Hematopoietic multipotent progenitor cell treated with erythropoietin and hydrocortisone succinate and interleukin-3 and kit ligand, for 8 days (in vitro differentiated cells): ENCODE data around the gene UBL4A.
A peak's percentile ranks its signal among the peaks of the same experiment; 100 is the strongest.

ENCODE experiments used
- DNase-seq: peaks from one replicate; pipeline ENCODE4 v3.0.0-alpha.2; 2015

Gene UBL4A

DNA sequence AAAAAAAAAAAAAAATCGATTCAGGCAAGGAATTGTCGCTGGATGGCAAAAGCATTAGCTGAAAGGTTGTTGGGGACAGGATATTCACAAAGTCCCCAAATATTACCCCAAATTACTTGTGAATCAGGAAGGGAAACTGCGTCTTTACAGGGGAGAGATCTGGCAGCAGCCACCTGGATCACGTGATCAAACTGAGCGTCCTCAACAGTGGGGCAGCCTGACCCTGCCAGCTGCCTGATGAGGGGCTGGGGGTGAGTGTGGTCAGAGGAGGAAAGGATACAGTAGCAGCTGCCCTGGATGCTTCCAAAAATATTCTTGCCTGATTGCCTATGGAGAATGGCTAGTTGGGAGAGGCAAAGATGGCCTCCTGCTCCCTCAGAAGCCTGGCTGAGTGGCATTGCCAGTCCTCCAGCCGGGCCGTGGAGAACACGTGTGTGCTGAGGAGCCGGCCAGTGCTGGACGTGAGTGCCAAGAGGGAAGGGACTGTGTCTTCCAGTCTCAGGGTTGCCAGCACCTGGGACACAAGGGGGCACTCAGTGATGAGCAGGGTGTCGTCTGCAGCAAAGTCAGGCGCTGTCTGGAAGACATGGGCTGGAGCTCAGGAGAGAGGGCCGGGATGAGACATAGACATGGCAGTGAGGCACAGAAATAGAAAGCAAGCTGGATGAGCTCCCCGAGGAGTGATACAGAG is 4.4 kb downstream of the UBL4A start:
- DNase-seq: no peak

DNA sequence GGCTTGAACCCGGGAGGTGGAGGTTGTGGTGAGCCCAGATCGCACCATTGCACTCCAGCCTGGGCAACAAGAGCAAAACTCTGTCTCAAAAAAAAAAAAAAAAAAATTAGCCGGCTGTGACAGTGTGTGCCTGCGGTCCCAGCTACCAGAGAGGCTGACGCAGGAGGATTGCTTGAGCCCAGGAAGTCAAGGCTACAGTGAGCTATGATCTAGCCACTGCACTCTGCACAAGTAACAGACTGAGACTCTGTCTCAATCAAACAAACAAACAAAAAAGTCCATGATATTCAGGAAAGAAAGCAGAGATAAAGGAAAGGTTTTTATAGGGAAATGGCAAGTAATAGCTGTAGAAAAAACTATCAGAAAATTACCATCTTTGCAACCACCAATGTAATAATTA is 5.2 kb downstream of the UBL4A start:
- no peak for DNase-seq

DNA sequence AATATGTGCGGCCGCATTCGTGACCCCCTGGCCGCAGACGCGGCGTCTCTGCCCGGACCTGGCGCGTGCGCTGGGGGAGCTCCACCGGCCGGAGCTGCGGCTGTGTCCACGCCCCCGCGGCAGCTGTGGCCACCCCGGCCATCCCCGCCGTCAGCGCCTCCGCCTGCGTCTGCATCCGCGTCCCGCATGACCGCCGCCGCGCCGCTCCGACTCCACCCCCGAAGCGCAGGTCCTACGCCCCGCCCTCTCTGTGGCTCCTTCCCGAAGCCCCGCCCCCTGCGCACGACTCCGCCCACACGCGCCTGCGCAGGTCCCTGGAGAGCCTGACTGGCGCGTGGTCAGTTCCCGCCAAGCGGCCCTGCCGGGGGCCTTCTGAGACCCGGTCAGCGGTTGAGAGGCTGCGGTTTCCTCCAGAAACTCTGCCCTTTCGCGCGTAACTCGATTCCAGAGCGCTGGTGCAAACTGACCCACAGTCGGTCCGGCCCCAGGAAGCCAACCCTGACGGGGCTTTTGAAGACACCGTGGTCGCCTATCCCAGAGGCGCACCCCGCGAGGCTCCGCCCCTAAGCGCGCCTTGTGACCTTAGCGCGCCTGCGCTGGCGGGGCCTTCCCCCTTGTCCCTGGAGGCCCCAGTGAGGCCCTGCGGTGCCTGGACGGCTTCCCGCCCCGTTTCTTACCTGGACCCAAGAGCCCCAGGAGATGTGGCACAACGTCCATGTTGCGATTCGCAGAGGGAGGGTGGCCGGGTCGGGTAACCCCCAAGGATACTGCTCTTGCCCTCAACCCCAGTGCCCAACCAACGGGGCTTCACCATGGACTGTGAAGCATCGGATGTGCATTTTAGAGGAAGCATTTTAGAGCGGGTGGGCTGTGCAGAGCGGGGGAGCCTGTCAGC is 7.4 kb downstream of the UBL4A start, which contains the start of gene LAGE3:
Gene LAGE3, minus strand, starts transcription at position 554 of the 895 bp plus-strand sequence. Its CDS starts 366 bp downstream, at position 188.
- DNase-seq: peak; percentile 89

DNA sequence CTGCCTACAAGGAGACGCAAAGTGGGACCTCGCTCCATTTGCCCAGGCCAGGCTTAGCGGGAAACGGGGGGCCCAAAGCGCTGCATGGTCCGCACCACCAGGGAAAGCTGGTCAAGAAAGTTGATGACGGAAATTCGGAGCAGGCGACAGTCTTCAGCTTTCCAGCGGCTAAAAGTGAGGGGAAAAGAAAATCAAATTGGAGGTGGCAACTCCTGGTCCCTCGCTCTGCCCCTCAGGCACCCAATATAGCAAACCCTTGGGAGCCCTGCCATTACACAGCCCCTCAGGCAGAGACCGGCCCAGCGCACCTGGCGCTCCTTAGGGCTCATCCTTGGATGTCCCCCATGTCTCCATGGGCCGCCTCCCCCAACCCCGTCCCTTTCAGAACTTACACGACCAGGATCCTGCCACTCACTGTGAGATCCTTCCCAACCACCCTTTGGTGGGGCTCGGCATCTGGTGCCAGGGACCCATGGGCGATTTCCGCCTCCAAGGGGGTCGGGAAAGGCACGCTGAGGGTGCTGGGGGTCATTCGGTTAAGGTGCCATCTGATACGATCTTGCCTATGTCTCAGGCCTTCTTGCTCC is 8.4 kb downstream of the UBL4A start:
- no peak for DNase-seq

DNA sequence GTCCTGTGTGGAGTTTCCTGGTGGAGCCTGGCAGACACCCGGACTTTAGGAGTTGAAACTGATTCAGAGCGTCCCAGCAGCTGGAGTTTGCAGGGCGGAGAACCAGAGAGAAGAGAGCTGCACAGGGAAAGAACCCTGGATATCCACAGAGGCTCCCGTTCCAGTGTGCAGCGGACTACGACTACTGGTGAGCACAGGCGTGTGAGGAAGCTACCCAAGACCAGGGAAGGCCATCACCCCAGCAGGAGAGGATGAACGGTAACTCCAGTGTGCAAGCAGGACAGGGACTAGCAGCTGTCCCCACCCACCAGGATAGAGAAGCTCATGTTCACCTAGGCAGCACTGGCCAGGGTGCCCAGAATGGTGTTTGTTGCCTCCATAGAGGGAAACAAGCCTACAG is 9.6 kb downstream of the UBL4A start:
- DNase-seq: no peak

DNA sequence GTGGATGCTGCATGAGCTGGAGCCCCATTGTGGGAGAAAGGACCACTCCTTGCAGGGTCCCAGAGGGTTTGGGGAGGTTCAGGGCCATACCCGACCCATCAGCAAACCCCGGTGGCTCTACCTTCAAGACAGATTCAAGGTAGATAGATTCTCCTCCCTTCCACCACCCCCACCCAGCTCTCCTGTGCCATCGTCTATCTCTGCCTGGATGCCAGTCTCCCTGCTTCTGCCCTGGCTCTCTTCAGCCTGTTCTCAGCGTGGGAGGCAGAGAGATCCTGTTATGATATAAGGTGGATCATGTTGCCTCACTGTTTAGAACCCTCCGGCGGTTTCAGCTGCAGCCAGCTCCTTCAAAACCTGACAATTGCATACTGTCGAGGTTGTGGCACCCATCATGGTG is 12.7 kb downstream of the UBL4A start:
- no peak for DNase-seq

DNA sequence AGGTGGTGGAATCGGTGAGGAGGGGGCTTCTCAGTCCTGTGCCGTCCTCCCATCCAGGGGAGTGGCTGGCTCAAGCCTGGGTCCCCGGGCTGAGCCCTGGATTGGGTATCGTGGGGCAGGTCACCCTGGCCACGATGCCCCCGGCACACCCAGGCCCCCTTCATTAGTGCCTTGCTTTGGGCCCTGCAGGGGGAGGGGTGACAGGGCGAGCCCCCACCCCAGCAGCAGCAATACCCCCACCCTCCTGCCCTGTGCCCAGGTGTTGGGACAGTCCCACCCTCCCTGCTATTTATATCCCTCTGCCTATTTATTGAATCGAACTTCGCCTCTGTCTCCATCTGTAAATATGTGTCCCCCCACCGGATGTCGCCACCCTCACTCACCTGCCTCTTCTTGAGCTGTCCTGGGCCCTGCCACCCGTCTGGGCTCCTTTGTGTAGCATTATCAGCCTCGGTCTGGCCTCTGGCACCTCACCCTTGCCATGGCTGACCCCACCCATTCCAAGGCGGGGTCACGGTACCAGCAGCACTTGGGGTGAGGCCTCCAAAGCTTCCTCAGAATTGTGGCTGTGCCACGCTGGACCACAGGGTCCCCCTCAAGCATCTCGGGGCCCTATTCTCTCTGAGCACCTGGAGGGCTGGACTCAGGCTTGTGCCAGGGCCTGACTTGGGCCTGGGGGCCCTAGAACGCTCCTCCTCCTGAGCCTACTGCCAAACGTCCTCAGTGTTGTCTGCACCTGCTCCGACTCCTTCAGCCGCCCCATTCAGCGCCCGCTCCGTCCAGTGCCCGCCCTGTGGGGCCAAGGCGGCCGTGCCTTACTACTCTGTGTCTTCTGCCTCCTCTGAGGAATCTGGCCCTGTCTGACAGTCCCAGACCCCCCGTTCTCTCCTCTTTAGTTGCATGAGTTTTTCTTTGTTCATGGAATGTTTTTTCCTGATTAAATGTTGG is 13.5 kb downstream of the UBL4A start:
- DNase-seq: peak; percentile 76

DNA sequence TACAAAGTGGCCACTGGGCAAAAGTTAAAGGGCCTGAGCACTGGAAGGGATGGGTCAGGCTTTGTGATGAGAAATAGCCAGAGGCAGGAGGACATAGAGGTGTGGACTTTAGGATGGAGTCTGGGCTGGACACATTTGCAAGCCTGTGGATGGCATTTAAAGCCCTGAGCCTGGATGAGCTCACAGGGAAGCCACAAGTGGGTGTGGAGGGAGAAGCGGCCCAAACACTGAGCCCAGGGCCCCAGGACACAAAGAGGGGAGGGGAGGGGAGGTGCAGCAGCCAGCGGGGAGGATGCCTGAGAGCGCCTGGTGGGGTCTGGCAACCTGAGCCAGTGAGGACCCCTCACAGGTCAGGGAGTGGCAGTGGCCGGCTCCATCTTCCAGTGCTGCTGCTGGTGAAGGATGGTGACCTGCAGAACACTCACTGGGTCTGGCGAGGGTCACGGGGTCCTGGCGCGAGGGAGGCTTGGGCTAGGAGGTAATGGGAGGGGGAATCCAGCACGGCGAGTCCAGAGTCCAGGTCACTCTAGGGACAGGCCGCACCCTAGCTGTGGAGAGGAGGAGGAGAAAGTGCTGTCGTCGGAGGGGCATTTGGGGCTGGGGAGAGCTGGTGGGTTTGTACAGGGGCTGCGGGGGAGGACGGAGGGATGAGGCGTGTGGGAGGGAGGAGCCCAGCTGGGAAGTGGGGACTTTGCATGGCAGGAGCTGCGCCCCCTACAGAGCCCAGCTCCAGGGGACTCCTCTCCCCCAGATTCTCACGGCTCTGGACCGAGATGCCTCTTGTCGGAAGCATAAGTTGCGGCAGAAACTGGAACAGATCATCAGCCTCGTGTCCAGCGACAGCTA is 14.4 kb downstream of the UBL4A start:
- DNase-seq: no peak

DNA sequence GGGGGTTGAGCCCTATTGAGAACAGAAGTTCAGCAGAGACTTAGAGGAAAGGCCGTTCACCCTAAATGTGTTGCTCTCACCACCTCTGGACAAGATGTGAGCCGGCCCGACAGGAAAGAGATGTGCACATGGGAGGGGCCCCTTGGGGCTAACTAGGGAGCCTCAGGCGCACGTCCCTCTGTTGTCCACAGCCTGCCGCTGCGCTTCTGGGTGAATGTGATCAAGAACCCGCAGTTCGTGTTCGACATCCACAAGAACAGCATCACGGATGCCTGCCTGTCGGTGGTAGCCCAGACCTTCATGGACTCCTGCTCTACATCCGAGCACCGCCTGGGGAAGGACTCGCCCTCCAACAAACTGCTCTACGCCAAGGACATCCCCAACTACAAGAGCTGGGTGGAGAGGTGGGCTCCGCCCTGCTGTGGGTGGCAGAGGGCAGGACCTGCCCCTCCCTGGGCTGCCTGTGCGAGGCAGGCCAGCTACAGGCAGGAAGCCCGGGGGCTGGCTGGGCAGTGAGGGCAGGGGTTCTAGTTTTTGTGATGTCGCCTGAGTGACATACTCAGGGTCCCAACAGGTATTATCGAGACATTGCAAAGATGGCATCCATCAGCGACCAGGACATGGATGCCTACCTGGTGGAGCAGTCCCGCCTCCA is 15.4 kb downstream of the UBL4A start:
- DNase-seq: peak; percentile 17

DNA sequence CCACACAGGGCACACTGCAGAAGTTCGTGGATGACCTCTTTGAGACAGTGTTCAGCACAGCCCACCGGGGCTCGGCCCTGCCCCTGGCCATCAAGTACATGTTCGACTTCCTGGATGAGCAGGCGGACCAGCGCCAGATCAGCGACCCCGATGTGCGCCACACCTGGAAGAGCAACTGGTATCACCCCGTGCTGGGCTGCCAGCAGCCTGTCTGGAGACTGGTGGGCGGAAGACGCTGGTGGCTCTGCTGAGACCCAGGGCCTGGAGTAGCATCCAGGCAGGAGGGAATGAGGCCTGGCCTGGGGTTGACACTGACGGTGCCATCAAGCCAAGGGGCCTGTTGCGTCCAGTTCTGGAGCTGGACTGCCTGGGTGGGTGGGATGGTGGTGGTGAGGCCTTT is 16.0 kb downstream of the UBL4A start:
- DNase-seq: no peak

DNA sequence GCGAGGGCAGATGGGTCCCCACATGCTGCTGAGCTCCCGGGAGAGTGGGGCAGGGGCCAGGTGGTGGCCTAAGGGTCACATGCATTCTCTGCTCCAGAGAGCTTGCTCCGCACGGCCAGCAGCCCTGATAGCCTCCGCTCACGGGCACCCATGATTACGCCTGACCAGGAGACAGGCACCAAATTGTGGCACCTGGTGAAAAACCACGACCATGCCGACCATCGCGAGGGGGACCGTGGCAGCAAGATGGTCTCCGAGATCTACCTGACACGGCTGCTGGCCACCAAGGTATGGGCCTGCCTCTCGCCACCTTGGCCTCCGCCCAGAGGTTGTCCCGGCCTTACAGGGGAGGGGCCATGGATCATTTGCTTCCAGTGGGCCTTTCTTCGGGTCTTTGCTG is 16.5 kb downstream of the UBL4A start:
- DNase-seq: no peak

DNA sequence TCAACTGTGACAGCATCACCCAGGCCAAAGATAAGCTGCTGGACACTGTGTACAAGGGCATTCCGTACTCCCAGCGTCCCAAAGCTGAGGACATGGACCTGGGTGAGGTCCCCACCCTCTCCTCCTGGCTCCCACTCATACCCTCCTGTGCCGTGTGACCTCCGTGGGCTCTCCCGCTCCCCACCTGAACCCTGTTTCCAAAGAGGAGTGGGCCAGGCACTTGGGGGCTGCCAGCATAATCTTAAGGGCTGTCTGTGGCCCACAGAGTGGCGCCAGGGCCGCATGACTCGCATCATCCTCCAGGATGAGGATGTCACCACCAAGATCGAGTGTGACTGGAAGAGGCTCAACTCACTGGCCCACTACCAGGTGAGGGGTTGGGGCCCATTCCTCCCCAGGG is 17.3 kb downstream of the UBL4A start:
- DNase-seq: no peak

DNA sequence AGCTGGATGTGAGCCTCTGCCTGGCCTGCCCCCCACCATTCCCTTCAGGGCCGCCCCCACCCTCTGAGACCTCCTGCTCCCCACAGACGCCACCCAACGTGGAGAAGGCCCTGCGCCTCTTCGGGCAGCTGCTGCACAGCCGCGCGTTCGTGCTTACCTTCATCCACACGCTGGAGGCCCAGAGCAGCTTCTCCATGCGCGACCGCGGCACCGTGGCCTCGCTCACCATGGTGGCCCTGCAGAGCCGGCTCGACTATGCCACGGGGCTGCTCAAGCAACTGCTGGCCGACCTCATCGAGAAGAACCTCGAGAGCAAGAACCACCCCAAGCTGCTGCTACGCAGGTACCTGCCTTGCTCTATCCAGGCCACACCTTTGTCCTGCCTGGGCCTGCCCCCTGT is 18.2 kb downstream of the UBL4A start:
- DNase-seq: no peak

DNA sequence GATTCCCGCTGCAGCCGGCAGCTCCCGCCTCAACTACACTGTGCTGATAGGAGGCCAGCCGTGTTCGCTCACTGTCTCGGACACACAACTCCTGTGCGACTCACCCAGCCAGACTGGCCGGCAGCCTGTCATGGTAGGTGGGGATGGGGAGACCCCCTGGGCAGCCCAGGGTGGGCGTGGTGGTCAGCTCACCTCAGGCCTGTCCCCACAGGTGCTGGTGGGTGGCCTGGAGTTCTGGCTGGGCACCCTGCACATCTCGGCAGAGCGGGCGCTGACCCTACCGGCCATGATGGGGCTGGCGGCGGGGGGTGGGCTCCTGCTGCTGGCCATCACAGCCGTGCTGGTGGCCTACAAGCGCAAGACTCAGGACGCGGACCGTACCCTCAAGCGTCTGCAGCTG is 18.9 kb downstream of the UBL4A start:
- no peak for DNase-seq

DNA sequence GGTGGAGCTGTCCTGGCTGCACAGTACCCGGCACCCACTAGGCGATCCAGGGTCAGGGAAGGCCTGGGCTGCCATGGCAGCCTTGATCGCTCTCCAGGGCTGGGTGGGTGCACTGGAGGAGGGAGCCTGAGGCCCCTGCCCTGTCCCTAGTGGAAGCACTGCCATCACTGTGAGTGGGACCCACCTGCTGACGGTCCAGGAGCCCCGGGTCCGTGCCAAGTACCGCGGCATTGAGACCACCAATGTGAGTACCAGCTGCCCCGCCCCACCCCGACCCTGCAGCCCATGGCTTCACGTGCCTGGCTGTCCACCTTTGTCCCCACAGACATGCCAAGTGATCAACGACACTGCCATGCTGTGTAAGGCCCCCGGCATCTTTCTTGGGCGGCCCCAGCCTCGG is 19.5 kb downstream of the UBL4A start:
- DNase-seq: no peak

DNA sequence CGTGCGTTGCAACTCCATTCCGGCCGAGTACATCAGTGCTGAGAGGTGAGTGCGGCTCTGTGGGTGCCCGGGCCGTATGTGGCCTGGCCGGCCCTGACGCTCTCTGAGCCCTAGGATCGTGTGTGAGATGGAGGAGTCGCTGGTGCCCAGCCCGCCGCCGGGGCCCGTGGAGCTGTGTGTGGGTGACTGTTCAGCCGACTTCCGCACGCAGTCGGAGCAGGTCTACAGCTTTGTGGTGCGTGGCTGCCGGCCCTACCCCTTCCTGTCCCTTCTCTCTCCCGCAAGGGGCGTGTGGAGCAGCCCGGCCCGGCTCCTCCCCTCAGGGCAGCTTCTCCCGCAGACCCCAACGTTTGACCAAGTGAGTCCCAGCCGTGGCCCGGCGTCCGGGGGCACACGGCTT is 20.4 kb downstream of the UBL4A start:
- no peak for DNase-seq

DNA sequence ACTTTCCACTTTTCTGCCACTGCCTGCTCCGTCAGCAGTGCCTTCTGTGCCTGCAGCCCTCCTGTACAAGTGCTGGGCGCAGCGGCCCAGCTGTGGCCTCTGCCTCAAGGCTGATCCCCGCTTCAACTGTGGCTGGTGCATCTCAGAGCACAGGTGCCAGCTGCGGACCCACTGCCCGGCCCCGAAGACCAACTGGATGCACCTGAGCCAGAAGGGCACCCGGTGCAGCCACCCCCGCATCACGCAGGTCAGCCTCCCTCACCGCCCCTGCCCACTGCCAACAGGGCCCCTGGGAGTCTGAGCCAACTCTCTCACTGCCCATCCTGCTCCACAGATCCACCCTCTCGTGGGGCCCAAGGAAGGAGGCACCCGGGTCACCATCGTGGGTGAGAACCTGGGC is 20.8 kb downstream of the UBL4A start:
- no peak for DNase-seq

DNA sequence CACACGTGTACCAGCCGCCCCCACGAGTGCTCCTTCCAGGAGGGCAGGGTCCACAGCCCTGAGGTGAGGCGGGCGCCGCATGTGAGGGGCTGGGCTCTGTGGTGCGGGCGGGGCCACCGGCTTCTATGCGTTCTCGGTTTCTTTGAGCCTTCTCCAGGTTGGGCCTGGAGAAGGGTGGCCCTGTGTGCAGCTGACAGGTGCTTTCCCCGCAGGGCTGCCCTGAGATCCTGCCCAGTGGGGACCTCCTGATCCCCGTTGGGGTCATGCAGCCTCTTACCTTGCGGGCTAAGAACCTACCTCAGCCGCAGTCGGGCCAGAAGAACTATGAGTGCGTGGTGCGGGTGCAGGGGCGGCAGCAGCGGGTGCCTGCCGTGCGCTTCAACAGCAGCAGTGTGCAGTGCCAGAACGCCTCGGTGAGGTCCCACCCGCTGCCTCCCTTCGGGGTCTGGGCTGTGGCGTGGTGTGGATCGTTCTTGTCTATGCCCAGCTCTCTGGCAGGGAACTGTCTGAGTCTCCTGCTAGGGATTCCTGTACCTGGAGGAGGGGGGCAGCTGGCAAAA is 21.5 kb downstream of the UBL4A start:
- DNase-seq: no peak

DNA sequence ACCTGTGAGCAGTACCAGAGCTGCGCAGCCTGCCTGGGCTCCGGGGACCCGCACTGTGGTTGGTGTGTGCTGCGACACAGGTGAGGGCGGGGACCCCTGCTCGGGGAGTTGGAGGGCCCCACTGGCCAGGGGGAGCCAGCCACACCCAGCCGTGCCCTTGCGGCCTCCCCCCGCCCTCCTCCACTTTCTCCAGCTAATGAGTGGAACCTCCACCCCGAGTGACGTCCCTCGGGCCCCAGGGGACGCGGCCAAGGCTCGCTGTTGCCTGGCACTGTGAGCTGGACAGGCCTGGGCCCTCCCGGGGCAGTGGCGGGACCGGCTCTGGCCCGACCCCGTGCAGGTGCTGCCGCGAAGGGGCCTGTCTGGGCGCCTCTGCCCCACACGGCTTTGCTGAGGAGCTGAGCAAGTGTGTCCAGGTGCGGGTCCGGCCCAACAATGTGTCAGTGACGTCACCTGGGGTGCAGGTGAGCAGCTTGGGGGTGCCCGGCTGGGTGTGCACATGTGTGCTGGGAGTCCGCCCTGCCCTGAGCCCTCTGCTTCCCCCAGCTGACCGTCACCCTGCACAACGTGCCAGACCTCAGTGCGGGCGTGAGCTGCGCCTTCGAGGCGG is 22.7 kb downstream of the UBL4A start:
- no peak for DNase-seq

DNA sequence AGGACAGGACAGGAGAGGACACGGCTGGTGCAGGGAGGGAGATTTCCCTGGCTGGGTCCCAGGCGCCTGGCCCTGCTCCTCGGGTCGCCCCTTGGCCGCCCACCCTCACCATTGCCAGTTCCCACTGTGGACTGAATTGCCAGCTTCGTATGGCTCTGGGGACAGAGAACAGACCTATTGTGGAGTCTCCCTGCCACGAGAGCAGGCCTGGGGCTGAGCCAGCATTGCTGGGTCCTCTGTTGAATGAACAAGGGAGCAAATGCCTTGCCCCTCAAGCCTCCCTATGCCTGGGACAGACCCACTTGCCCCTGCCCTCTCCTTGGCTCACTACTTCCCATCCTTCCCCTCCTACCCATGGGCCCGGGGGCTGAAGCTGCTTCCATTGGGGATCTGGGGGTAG is 24.0 kb downstream of the UBL4A start:
- no peak for DNase-seq
